T-helper 1 cell treated with Interleukin-12 subunit alpha and Interleukin-12 subunit beta and Interleukin-4 antibody, amounts not matched to agents 30 μg/mL and 1 μg/mL, for 36 hours (primary cell): ENCODE data around the gene ARHGAP29.
"Not testable (repeated sequence)": the region's sequence is repeated elsewhere in the genome, so short reads cannot be mapped to it uniquely, and the experiment has no call there.

Source experiments
- H3K27ac Mint-ChIP-seq: one replicate; pipeline ENCODE4 v1.8.0; 2021; ENCODE audit warnings: mild to moderate bottlenecking, mixed read lengths
- H3K27me3 Mint-ChIP-seq: one replicate; pipeline ENCODE4 v1.8.0; 2021; ENCODE audit warnings: low read depth, mixed read lengths
- H3K36me3 Mint-ChIP-seq: one replicate; pipeline ENCODE4 v1.8.0; 2021; ENCODE audit warnings: low read depth, mixed read lengths
- H3K4me1 Mint-ChIP-seq: one replicate; pipeline ENCODE4 v1.8.0; 2021; ENCODE audit warnings: low read depth, mixed read lengths
- H3K4me3 Mint-ChIP-seq: one replicate; pipeline ENCODE4 v1.8.0; 2021; ENCODE audit warnings: mild to moderate bottlenecking, moderate library complexity, mixed read lengths
- H3K9me3 Mint-ChIP-seq: one replicate; pipeline ENCODE4 v1.8.0; 2021; ENCODE audit warnings: mixed read lengths

ARHGAP29 gene

GRCh38 chr1:94194079-94194865, 43.1 kb downstream of the ARHGAP29 start:
- no peaks in the 10 kb centered on the region for H3K36me3 Mint-ChIP-seq
- H3K27me3 Mint-ChIP-seq: peaks cover 31% of the 10 kb centered on the region
- no peak overlapping the region for H3K27ac Mint-ChIP-seq
- H3K9me3 Mint-ChIP-seq: no peaks in the 10 kb centered on the region
- H3K4me1 Mint-ChIP-seq: no peaks in the 10 kb centered on the region
- no peak overlapping the region for H3K4me3 Mint-ChIP-seq

- H3K4me1 Mint-ChIP-seq: no peaks in the 10 kb centered on the region
- H3K4me3 Mint-ChIP-seq: no peak overlapping the region
- H3K36me3 Mint-ChIP-seq: no peaks in the 10 kb centered on the region
- H3K27ac Mint-ChIP-seq: no peak overlapping the region
- H3K9me3 Mint-ChIP-seq: no peaks in the 10 kb centered on the region
- peaks cover 31% of the 10 kb centered on the region for H3K27me3 Mint-ChIP-seq
Observed at GRCh38 chr1:94193128-94193527, 44.3 kb downstream of the ARHGAP29 start.

GRCh38 chr1:94191216-94191615, 46.2 kb downstream of the ARHGAP29 start:
- Mint-ChIP-seq H3K4me1 (no peaks in the 10 kb centered on the region), H3K27me3 (peaks cover 28% of the 10 kb centered on the region), H3K4me3 (no peak overlapping the region), H3K27ac (no peak overlapping the region), H3K9me3 (no peaks in the 10 kb centered on the region), H3K36me3 (no peaks in the 10 kb centered on the region)

GRCh38 chr1:94186946-94187345, 50.4 kb downstream of the ARHGAP29 start:
- Mint-ChIP-seq H3K27me3 (peaks cover 5% of the 10 kb centered on the region), H3K4me3 (no peak overlapping the region), H3K9me3 (no peaks in the 10 kb centered on the region), H3K4me1 (no peaks in the 10 kb centered on the region), H3K27ac (no peak overlapping the region), H3K36me3 (no peaks in the 10 kb centered on the region)

GRCh38 chr1:94183197-94183815, 54.1 kb downstream of the ARHGAP29 start:
- no peaks in the 10 kb centered on the region for H3K36me3 Mint-ChIP-seq
- H3K9me3 Mint-ChIP-seq: no peaks in the 10 kb centered on the region
- no peak overlapping the region for H3K4me3 Mint-ChIP-seq
- H3K27ac Mint-ChIP-seq: no peak overlapping the region
- H3K27me3 Mint-ChIP-seq: peaks cover 8% of the 10 kb centered on the region
- H3K4me1 Mint-ChIP-seq: no peaks in the 10 kb centered on the region

- Mint-ChIP-seq H3K4me1 (no peaks in the 10 kb centered on the region), H3K27ac (no peak overlapping the region), H3K36me3 (no peaks in the 10 kb centered on the region), H3K27me3 (peaks cover 8% of the 10 kb centered on the region), H3K9me3 (no peaks in the 10 kb centered on the region), H3K4me3 (no peak overlapping the region)
Observed at GRCh38 chr1:94182191-94182590, 55.2 kb downstream of the ARHGAP29 start.

GRCh38 chr1:94180650-94181049, 56.7 kb downstream of the ARHGAP29 start:
- H3K9me3 Mint-ChIP-seq: no peaks in the 10 kb centered on the region
- H3K27ac Mint-ChIP-seq: no peak overlapping the region
- H3K27me3 Mint-ChIP-seq: peaks cover 8% of the 10 kb centered on the region

GRCh38 chr1:94178901-94179300, 58.5 kb downstream of the ARHGAP29 start:
- Mint-ChIP-seq H3K27ac (no peak overlapping the region), H3K27me3 (peaks cover 8% of the 10 kb centered on the region), H3K4me1 (no peaks in the 10 kb centered on the region), H3K36me3 (no peaks in the 10 kb centered on the region), H3K4me3 (no peak overlapping the region), H3K9me3 (no peaks in the 10 kb centered on the region)

More at GRCh38 chr1:94180650-94181049, 56.7 kb downstream of the ARHGAP29 start:
- Mint-ChIP-seq H3K4me1 (no peaks in the 10 kb centered on the region), H3K36me3 (no peaks in the 10 kb centered on the region), H3K4me3 (no peak overlapping the region)

- H3K4me1 Mint-ChIP-seq: no peaks in the 10 kb centered on the region
- no peaks in the 10 kb centered on the region for H3K36me3 Mint-ChIP-seq
- H3K27ac Mint-ChIP-seq: no peak overlapping the region
- no peak overlapping the region for H3K4me3 Mint-ChIP-seq
- H3K27me3 Mint-ChIP-seq: no peaks in the 10 kb centered on the region
- H3K9me3 Mint-ChIP-seq: no peaks in the 10 kb centered on the region
Observed at GRCh38 chr1:94169126-94169525, 68.3 kb downstream of the ARHGAP29 start.

GRCh38 chr1:94165843-94166242, 71.5 kb downstream of the ARHGAP29 start:
- no peak overlapping the region for H3K4me3 Mint-ChIP-seq
- no peaks in the 10 kb centered on the region for H3K4me1 Mint-ChIP-seq
- H3K27me3 Mint-ChIP-seq: no peaks in the 10 kb centered on the region
- H3K27ac Mint-ChIP-seq: no peak overlapping the region
- H3K36me3 Mint-ChIP-seq: no peaks in the 10 kb centered on the region
- no peaks in the 10 kb centered on the region for H3K9me3 Mint-ChIP-seq

GRCh38 chr1:94164885-94165284, 72.5 kb downstream of the ARHGAP29 start:
- not testable (repeated sequence) for H3K27me3 Mint-ChIP-seq, H3K9me3 Mint-ChIP-seq, H3K4me3 Mint-ChIP-seq, H3K36me3 Mint-ChIP-seq, H3K4me1 Mint-ChIP-seq, H3K27ac Mint-ChIP-seq

- not testable (repeated sequence) for H3K27ac Mint-ChIP-seq, H3K4me1 Mint-ChIP-seq, H3K36me3 Mint-ChIP-seq, H3K9me3 Mint-ChIP-seq, H3K4me3 Mint-ChIP-seq
- H3K27me3 Mint-ChIP-seq: peaks cover 11% of the 10 kb centered on the region
Observed at GRCh38 chr1:94164121-94164520, 73.3 kb downstream of the ARHGAP29 start.

GRCh38 chr1:94163249-94163648, 74.1 kb downstream of the ARHGAP29 start:
- peaks cover 11% of the 10 kb centered on the region for H3K27me3 Mint-ChIP-seq
- H3K27ac Mint-ChIP-seq, H3K4me1 Mint-ChIP-seq, H3K9me3 Mint-ChIP-seq, H3K36me3 Mint-ChIP-seq, H3K4me3 Mint-ChIP-seq: not testable (repeated sequence)

GRCh38 chr1:94160811-94161210, 76.6 kb downstream of the ARHGAP29 start:
- Mint-ChIP-seq H3K4me3 (no peak overlapping the region), H3K27ac (no peak overlapping the region), H3K27me3 (peaks cover 15% of the 10 kb centered on the region), H3K9me3 (no peaks in the 10 kb centered on the region), H3K36me3 (no peaks in the 10 kb centered on the region), H3K4me1 (no peaks in the 10 kb centered on the region)

- Mint-ChIP-seq H3K4me1 (no peaks in the 10 kb centered on the region), H3K9me3 (no peaks in the 10 kb centered on the region), H3K36me3 (no peaks in the 10 kb centered on the region), H3K27me3 (peaks cover 15% of the 10 kb centered on the region), H3K4me3 (no peak overlapping the region), H3K27ac (no peak overlapping the region)
Observed at GRCh38 chr1:94156096-94156625, 81.2 kb downstream of the ARHGAP29 start.
